ENCODE data around the gene RHBDD1.

The RHBDD1 gene

GRCh38 chr2:226874749-226875148, 38.9 kb downstream of the RHBDD1 start:
- no peak for TF ChIP-seq CTCF (conservative IDR thresholded peaks at IDR 0.05; ENCODE audit: low read length)
- no peak for DNase-seq (ENCODE audit: low read depth)
- no peak overlapping the region for H3K4me3 ChIP-seq (ENCODE audit: low read length)

- TF ChIP-seq CTCF (conservative IDR thresholded peaks at IDR 0.05; ENCODE audit: low read length): no peak
- no peak overlapping the region for H3K4me3 ChIP-seq (ENCODE audit: low read length)
- no peak for DNase-seq (ENCODE audit: low read depth)
Observed at GRCh38 chr2:226875438-226876225, 39.8 kb downstream of the RHBDD1 start.

GRCh38 chr2:226877491-226877890, 41.6 kb downstream of the RHBDD1 start:
- TF ChIP-seq CTCF (conservative IDR thresholded peaks at IDR 0.05; ENCODE audit: low read length): no peak
- H3K4me3 ChIP-seq (ENCODE audit: low read length): no peak overlapping the region
- DNase-seq (ENCODE audit: low read depth): no peak

GRCh38 chr2:226881287-226881686, 45.4 kb downstream of the RHBDD1 start:
- no peak for DNase-seq (ENCODE audit: low read depth)
- no peak overlapping the region for H3K4me3 ChIP-seq (ENCODE audit: low read length)
- TF ChIP-seq CTCF (conservative IDR thresholded peaks at IDR 0.05; ENCODE audit: low read length): no peak

- no peak overlapping the region for H3K4me3 ChIP-seq (ENCODE audit: low read length)
- no peak for DNase-seq (ENCODE audit: low read depth)
- TF ChIP-seq CTCF (conservative IDR thresholded peaks at IDR 0.05; ENCODE audit: low read length): no peak
Observed at GRCh38 chr2:226882606-226883005, 46.8 kb downstream of the RHBDD1 start.

GRCh38 chr2:226883296-226883795, 47.5 kb downstream of the RHBDD1 start:
- DNase-seq (ENCODE audit: low read depth): no peak
- H3K4me3 ChIP-seq (ENCODE audit: low read length): no peak overlapping the region

More at GRCh38 chr2:226883296-226883795, 47.5 kb downstream of the RHBDD1 start:
- no peak for TF ChIP-seq CTCF (conservative IDR thresholded peaks at IDR 0.05; ENCODE audit: low read length)

Measured in AG10803 (cell line).